Esophagus squamous epithelium (tissue), 5 donors: ENCODE measurements around the gene DIP2A. TPM values are rescaled to one million over a fixed set of nuclear protein-coding genes. Genes with fewer than 3 reads are reported as not detected.
A peak's percentile ranks its signal among the peaks of the same experiment; 100 is the strongest.

Experiments used
- DNase-seq: peaks from one replicate; lab custom pipeline; 2025; lab: John Stamatoyannopoulos, UW
- H3K27ac ChIP-seq, 4 donors: fragments of 200-600 bp; sonication (generic); one replicate each; pipeline ENCODE4 v1.5.1; 2016 to 2019; ENCODE audit warnings: mild to moderate bottlenecking in 1 of 4
- H3K27me3 ChIP-seq, 4 donors: fragments of 200-600 bp; sonication (generic); 1 replicate in 3 of 4; 2 replicates in 1 of 4; pipeline versions ENCODE4 v1.5.1 to v1.6.0; 2017 to 2021; ENCODE audit warnings: antibody characterized with exemption in 1 of 4
- H3K36me3 ChIP-seq, 3 donors: fragments of 200-600 bp; sonication (generic); one replicate each; pipeline ENCODE4 v1.5.1; 2016 to 2019
- H3K4me1 ChIP-seq, 3 donors: fragments of 200-600 bp; sonication (generic); one replicate each; pipeline ENCODE4 v1.5.1; 2017 to 2019
- H3K4me3 ChIP-seq, 4 donors: fragments of 200-600 bp; sonication (generic); 1 replicate in 3 of 4; 2 replicates in 1 of 4; pipeline ENCODE4 v1.5.1; 2016 to 2019; ENCODE audit warnings: mild to moderate bottlenecking in 2 of 4, moderate library complexity in 1 of 4
- H3K9me3 ChIP-seq, 3 donors: fragments of 200-600 bp; sonication (generic); one replicate each; pipeline ENCODE4 v1.5.1; 2016 to 2019
- POLR2A ChIP-seq, 4 donors: fragments of 450-650 bp; IDR thresholded peaks; one replicate each; pipeline ENCODE4 v1.6.1; 2017; ENCODE audit warnings: antibody characterized with exemption in 4 of 4, mild to moderate bottlenecking in 4 of 4, moderate library complexity in 3 of 4
- WGBS, 2 donors: methylation state at CpG; one replicate each; pipeline ENCODE4 v1.1.5; 2018; 5-methylcytosine and 5-hydroxymethylcytosine counted together
- intact Hi-C: fragments of 100-400 bp; cut with DNase I; formaldehyde crosslinking; loops from one replicate; pipeline ENCODE4 v1.15.0; 2022
- total RNA-seq, 4 donors: library from RNA; depleted of rRNA; stranded (reverse); fragments of >200 nt; gene quantifications; one replicate each; pipeline ENCODE4 v1.1.0, GENCODE V29; 2016
- TF ChIP-seq, protein P1 (sequence below), 6 experiments: fragments of 450-650 bp in 4 of 6; fragments of 200-600 bp in 2 of 6; sonication (generic) in 2 of 6; IDR thresholded peaks; one replicate each; pipeline ENCODE4 v1.5.1; 2016 to 2019; ENCODE audit warnings: antibody characterized with exemption in 6 of 6, mild to moderate bottlenecking in 4 of 6, moderate library complexity in 4 of 6
- donor health status: DM: yes; HTN: yes; CAD: no.

The DIP2A gene
- total RNA-seq, 4 donors from 2014 or later, result 16.7 to 40.3 (median 33.0) TPM

DNA sequence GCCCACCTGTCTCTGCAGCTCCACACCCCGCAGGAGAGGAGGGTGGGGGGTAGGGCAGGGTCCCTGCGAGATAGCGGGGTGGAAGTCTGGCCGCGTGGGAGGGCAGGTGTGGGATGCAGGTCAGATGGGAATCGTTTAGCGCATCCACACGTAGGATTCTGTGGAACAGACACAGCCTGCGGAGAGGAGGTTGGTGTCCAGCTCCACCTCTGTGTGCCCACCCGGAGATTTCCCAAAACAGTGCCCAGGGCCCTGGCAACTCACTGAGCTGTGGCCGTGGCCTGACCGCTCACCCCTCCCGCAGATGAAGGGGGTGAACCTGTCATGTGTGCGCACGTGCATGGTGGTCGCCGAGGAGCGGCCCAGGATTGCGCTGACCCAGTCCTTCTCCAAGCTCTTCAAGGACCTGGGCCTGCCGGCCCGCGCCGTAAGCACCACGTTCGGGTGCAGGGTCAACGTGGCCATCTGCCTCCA lies 99.3 kb downstream of the DIP2A start:
- Histone ChIP-seq H3K27me3 (no peaks in the 10 kb centered on the region), H3K27ac (no peak overlapping the region), H3K4me1 (no peaks in the 10 kb centered on the region), H3K9me3 (no peaks in the 10 kb centered on the region), H3K4me3 (no peak overlapping the region), H3K36me3 (peaks cover 28 to 100% (median 45%) of the 10 kb centered on the region in 3 donors)
- intact Hi-C loops, result no loop called here
- no peak for TF ChIP-seq POLR2A (IDR thresholded peaks at IDR 0.05)
- TF ChIP-seq, protein P1, sequence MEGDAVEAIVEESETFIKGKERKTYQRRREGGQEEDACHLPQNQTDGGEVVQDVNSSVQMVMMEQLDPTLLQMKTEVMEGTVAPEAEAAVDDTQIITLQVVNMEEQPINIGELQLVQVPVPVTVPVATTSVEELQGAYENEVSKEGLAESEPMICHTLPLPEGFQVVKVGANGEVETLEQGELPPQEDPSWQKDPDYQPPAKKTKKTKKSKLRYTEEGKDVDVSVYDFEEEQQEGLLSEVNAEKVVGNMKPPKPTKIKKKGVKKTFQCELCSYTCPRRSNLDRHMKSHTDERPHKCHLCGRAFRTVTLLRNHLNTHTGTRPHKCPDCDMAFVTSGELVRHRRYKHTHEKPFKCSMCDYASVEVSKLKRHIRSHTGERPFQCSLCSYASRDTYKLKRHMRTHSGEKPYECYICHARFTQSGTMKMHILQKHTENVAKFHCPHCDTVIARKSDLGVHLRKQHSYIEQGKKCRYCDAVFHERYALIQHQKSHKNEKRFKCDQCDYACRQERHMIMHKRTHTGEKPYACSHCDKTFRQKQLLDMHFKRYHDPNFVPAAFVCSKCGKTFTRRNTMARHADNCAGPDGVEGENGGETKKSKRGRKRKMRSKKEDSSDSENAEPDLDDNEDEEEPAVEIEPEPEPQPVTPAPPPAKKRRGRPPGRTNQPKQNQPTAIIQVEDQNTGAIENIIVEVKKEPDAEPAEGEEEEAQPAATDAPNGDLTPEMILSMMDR (IDR thresholded peaks at IDR 0.05), result no peak
- 95 to 97% methylated on average over 8 to 14 of the region's 26 CpGs for WGBS, 2 donors
- DNase-seq, result no peak

DNA sequence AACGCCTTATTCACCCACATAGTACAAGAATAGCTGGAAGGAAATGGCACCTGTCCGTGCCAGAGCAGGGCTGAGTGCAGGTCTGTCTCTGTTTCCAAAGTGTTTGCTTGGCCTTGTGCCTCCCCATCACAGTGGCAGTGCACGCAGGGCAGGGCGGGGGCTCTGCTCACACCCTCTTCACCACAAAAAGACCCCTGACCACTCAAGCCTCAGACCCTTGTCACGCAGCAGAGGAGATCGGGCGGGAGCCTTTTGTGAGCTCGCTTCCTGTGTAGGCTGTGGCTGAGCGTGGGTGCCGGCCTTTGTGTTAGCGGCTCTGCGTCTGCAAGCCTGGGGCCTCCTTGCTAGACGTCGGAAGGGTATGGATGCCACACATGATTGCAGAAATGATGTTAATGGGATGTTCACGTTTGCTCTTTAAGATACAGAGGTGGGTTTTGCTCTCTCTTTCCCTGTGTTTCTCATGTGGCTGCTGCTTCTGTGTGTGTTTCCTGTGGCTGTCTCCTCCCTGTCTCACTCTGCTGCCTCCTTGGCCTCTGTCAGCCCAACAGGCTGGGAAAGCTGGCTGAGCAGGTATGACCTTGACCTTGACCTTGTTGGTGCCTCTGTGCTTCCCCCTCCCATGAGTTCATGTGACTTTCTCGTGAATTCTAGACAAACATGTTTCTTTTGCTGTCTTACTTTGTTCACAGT lies 100.7 kb downstream of the DIP2A start:
- 65 to 78% methylated on average over 14 to 16 of the region's 16 CpGs for WGBS, 2 donors
- Histone ChIP-seq H3K36me3 (peaks cover 24 to 100% (median 58%) of the 10 kb centered on the region in 3 donors), H3K9me3 (no peaks in the 10 kb centered on the region), H3K27me3 (no peaks in the 10 kb centered on the region), H3K4me1 (no peaks in the 10 kb centered on the region), H3K27ac (peak overlapping the region in 3 of 4 donors; percentile 34 to 70 (median 62)), H3K4me3 (peak overlapping the region in 1 of 4 donors; percentile 3)
- DNase-seq, result no peak
- TF ChIP-seq, protein P1 (IDR thresholded peaks at IDR 0.05), result no peak
- TF ChIP-seq POLR2A (IDR thresholded peaks at IDR 0.05), result no peak
- intact Hi-C loops, result no loop called here

DNA sequence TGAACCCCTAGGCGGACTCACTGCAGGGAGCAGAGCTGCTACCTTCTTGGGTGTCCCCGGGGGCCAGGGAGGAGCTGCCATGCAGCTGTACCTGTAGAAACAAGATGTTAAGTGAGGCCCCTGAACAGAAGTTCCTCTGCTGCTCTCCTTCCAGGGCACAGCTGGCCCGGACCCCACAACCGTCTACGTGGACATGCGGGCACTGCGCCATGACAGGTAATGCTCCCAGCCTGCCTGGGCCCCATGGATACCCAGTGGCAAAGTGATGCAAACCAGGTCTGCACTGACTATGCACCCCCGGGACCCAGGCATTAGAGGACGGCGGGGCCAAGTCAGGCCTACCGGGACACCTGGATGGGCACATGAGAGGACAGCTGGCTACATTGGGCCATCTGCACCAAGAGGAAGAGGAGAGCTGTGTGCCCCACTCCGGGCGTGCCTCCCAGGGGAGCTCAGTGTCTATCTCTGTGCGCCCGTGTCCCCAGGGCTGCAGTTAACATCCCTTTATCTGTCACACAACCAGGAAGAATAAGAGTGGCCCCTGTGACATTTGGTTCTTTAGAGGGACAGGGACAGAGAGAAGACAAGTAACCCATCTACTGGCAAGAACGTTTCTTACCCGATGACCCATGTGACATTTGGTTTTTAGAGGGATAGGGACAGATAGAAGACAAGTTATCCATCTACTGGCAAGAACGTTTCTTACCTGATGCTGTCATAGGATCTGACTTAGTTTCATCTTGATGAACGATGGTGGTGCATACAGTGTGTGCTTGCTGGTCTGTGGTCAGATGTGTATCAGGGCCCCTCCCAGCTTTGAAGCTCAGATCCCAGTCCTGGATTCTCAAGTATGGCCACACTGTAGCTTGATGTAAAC lies 102.1 kb downstream of the DIP2A start:
- Histone ChIP-seq H3K36me3 (peaks cover 16 to 100% (median 51%) of the 10 kb centered on the region in 3 donors), H3K27me3 (no peaks in the 10 kb centered on the region), H3K9me3 (no peaks in the 10 kb centered on the region), H3K27ac (no peak overlapping the region), H3K4me1 (no peaks in the 10 kb centered on the region), H3K4me3 (no peak overlapping the region)
- DNase-seq, result no peak
- TF ChIP-seq, protein P1 (IDR thresholded peaks at IDR 0.05), result no peak
- TF ChIP-seq POLR2A (IDR thresholded peaks at IDR 0.05), result no peak
- intact Hi-C loops, result no loop called here
- 85 to 88% methylated on average over 8 to 15 of the region's 19 CpGs for WGBS, 2 donors

DNA sequence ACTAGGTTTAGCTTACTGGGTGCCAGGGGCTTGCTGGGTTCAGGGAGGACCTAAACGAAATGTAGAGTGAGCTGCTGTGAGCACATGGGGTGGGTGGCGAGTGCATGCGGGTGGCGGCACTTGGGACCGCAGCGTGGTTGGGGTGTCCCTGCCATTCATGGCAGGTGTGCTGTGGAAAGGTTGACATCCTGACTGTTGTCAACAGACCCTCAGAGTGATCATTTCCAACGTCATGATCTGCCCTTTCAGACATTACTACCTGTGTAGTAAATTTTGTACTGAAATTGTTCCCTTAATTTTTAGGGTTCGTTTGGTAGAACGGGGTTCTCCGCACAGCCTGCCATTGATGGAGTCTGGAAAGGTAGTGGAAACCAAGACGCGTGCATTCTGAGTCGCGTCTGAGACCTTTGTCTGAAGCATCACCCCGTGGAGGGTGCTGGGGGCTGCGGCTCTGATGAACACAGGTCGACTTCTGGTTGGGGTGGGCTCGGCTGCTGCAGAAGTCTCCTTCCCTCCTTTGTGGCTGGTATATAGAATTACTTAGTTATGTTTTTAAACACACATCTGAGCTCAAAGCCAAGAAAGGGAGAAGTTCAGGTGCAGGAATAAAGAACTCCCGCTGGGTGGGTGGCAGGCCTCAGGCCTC lies 102.9 kb downstream of the DIP2A start:
- Histone ChIP-seq H3K27ac (no peak overlapping the region), H3K9me3 (no peaks in the 10 kb centered on the region), H3K4me1 (no peaks in the 10 kb centered on the region), H3K4me3 (no peak overlapping the region), H3K36me3 (peaks cover 21 to 100% (median 50%) of the 10 kb centered on the region in 3 donors), H3K27me3 (no peaks in the 10 kb centered on the region)
- DNase-seq, result no peak
- 90 to 91% methylated on average over 17 to 18 of the region's 19 CpGs for WGBS, 2 donors
- TF ChIP-seq, protein P1 (IDR thresholded peaks at IDR 0.05), result no peak
- no peak for TF ChIP-seq POLR2A (IDR thresholded peaks at IDR 0.05)
- intact Hi-C loops, result no loop called here
